HG02798 (cell line): ENCODE measurements around the gene OR2S2.
"Not testable (repeated sequence)": the region's sequence is repeated elsewhere in the genome, so short reads cannot be mapped to it uniquely, and the experiment has no call there.

ENCODE experiments used
- ATAC-seq: cut with Tn5 transposase; IDR thresholded peaks from one replicate; pipeline ENCODE4 v1.9.1; 2021; ENCODE audit warnings: mild to moderate bottlenecking; ENCODE audit not compliant: unreplicated experiment, poor library complexity

Gene OR2S2

DNA sequence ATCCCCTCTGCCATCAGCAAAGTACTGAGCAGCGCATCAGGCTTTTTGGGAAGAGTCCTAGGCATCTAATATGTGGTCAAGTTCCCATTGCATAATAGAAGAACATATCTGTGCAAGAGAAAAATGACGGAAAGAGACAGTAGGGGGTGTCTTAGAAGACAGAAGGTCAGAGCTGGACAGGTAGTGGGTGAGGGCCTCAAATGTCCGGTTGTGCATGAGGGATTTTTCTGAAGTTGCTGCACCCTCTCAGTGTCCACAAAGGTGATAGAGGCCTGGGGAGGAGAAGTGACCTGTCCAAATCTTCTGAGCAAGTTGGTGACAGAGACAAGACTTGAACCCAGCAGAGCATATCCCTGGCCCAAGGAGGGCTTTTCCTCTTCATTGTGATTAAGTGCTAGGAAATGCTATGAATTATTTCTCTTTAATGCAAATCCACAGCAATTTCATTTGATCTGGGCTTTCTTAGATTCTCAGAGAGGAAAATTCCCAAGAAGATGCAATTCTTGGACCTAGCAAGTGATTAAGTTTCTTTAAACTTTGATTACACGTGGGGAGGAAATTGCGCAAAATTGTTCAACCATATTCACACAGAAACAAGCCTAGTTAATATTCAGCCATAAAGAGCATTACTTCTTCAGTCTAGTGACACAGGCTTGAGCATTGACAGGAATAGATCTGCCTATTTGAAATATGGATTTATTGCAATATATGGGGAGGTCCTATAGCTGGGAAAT is at the start of gene OR2S2:
TSS of gene OR2S2 (minus strand) at position 51 of the 734 bp plus-strand sequence. CDS start 56 bp downstream, outside the sequence.
- no peak for ATAC-seq

DNA sequence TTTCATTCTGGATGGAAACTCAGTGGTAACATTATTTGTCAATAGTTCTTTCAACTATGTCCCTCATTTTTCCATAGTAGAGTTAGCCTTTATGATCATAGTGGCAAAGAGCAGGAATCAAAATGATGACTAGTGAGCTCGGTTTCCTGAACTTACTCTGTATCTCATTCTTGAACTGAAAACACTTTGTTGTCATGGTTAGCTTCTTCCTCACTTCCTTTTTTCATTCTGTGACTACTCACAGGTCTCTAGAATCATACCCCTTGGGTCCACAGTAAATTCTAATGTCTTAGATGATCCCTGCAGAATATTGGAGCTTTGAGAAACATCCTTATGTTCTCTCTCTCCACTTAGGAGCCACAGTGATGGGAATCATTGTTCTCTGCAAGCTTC is 49.4 kb upstream of the OR2S2 start:
- ATAC-seq, result no peak

DNA sequence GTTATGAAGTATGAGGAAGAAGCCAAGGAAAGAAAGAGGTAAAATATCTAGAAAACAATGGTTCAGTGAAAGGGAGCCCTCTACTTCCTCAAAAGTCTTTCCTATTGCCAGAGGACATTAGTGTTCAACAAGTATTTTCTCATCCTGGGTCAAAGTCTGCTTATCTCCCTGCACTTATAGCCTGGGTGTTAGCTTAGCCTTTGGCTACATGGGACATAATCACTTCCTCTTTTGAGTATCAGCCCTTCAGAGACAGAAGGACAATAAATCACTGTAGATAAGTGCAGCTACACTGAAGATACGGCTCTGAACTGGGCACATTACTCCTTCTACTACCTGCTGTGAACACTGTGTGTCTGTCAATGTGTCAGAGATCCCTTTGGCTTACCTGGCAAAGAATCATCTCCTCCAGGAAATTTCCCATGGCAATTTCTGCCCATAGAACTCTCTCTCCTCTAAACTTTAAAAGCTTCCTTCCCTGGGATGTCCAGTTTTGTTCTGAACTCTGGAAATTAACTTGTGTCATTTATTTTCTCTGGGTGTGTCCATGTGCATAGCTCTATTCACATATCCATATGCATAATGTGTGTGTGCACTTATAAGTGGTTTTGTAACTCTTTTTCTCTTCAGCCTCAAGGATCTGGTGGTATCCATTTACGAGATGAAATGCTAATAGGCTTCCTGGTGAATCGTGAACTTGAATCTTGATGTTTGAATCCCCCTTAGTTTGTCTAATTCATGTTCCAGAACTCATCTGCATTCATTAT is 48.8 kb upstream of the OR2S2 start:
- ATAC-seq, result no peak

GRCh38 chr9:36005891-36006290 is 47.9 kb upstream of the OR2S2 start:
- no peak for ATAC-seq

DNA sequence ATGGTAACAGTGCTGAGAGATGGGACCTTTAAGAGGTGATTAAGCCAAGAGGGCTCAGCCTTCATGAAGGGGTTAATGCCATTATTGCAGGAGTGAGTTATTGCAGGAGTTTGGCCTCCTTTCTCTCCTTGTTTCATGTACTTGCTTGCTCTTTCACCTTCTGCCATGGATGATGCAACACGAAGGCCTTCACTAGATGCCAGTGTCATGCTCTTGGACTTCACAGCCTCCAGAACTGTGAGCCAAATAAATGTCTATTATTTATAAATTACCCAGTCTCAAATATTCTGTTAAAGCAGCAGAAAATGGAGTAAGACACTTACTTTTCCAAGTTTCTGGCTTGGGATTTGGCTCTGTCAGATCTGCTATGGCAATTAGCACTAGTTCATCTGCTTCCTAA is 40.4 kb upstream of the OR2S2 start:
- no peak for ATAC-seq

DNA sequence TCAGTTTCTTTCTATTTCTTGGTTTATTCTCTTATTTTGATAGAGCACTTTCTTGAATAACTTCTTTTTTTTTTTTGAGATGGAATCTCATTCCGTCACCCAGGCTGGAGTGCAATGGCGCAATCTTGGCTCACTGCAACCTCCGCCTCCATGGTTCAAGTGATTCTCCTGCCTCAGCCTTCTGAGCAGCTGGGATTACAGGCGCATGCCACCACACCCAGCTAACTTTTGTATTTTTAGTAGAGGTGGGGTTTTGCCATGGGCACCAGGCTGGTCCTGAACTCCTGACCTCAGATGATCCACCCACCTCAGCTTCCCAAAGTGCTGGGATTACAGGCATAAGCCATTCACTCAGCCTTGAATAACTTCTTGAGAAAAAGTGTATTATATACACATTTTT is 39.1 kb upstream of the OR2S2 start:
- ATAC-seq, result not testable (repeated sequence)

- no peak for ATAC-seq
These were observed 38.5 kb upstream of the OR2S2 start for GRCh38 chr9:35996358-35996970.

GRCh38 chr9:35994959-35995358 is 37.0 kb upstream of the OR2S2 start:
- no peak for ATAC-seq

GRCh38 chr9:35993976-35994720 is 36.2 kb upstream of the OR2S2 start:
- ATAC-seq, result no peak

GRCh38 chr9:35993136-35993535 is 35.2 kb upstream of the OR2S2 start:
- not testable (repeated sequence) for ATAC-seq

GRCh38 chr9:35990155-35990554 is 32.2 kb upstream of the OR2S2 start:
- ATAC-seq, result no peak

DNA sequence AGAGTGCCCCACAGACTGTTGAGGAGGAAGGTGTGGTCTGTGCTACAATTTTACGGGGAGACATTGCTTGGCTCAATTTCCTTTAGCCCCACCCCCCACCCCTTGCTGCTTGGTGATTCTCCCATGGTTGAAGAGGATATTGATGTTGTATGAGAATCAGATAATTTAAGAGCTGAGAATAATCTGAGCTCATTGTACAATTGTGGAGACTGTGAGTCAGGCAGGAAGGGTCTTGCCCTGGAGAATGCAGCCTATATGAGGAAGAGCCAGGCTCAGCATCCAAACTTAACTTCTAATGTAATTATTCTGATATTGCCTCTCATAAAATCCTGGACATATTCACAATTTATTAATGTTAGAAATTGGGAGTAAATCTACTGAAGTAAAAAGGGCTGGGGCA is 26.1 kb upstream of the OR2S2 start:
- ATAC-seq, result no peak

DNA sequence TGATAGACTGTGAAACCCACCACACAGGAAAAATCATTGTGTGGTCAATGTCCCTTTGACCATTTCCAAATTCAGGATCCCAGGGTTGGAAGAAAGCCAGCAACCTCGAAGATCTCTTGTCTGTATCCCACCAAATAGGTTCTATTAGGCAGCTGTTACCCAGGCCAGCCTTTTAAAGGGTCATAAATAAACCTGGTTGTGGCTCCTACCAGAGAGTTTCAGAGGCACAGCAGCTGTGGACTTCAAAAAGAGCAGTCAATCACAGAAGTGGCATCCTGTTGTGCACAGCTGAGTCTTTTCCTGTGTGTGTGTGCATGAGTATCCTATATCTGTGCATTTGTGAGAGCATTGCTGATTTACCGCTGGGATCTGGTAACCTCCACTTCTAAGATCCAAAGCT is 23.7 kb upstream of the OR2S2 start:
- ATAC-seq, result no peak

DNA sequence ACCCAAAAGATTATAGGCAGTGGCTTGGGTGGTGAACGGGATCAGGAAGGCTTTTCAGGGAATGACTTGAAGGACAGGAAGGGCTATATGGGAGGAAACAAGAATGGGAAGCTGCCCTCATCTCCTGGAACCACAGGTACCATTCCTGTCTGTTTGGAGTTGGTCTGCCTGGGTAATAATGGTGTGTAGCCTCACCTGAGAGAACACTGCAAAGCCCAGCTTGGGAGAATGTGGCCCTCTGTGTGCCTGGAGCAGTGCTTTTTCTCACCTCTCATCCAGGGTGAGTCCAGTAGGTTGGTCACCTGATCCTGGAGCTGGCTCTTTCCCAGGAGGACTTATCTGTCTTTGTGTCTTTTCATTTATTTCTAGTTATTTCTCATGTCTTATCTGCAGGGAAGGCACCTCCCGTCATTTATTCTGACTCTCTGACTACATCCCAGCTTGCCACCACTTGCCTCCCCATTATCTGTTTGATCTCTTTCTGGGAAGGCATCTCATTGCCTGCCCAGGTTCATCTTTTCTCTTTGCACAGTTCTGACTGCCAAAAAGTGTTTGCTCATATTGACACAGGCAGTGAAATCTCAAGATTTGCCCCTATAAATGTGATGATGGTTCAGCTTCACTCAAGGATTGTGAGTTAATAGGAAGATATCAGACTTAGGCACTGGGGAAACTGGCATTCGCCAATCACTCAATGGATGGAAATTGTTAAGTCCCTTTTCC is 22.5 kb upstream of the OR2S2 start:
- ATAC-seq, result no peak

DNA sequence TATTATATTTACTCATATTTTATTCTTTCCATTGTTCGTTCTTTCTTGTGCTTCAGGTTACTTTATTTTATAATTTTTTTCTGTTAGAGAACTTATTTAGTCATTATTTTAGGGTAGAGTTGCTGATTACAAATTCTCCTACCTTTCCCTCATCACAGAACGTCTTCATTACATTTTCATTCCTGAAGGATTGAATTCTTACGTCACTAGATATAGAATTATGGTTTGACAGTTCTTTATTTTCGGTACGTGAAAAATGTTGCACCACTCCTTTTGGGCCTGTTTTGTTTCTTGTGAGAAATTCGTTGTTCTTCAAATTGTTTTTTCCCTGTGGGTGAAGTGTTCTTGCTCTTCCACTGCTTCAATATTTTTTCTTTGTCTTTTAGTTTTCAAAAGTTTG is 20.8 kb upstream of the OR2S2 start:
- no peak for ATAC-seq

DNA sequence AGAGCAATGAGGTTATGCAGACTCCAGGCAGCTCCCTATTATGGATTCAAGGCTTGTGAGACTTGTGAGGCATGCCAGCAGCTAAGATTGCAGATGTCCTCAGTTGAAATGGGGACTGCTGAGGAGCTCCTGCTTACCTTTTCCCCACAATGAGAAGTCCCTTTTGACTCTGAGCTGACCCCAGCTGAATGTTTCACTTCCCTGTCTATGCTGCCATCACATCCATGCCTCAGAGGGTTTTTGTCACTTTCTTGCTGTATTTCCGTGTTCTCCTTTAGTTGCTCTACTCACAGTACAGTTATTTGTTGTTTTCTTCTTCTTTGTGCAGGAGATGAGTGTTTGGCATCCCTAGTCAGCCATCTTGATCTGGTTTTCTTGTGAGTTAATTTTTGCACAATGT is 18.8 kb upstream of the OR2S2 start:
- no peak for ATAC-seq

DNA sequence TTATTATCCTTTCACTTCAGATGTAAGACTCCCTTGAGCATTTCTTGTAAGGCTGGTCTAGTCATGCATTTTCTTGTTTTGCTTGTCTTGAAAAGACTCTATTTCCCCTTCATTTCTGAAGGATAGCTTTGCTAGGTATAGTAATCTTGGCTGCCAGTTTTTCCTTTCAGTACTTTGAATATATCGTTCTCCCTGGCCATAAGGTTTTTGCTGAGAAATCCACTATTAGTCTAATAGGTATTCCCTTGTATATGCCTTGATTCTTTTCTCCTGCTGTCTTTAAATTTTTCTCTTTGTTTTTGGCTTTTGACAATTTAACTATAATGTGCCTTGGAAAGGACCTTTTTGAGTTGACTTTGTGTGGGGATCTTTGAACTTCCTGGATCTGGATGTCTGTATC is 16.8 kb upstream of the OR2S2 start:
- no peak for ATAC-seq

GRCh38 chr9:35972093-35972492 is 14.1 kb upstream of the OR2S2 start:
- no peak for ATAC-seq

GRCh38 chr9:35967042-35967441 is 9.1 kb upstream of the OR2S2 start:
- no peak for ATAC-seq

GRCh38 chr9:35966433-35966832 is 8.5 kb upstream of the OR2S2 start:
- ATAC-seq, result no peak
